SHP77 (cell line): ENCODE measurements around the gene ERBB2.

ENCODE experiments used
- DNase-seq, 2 experiments: peaks; one replicate each; lab custom pipeline; 2025; lab: John Stamatoyannopoulos, UW

Gene ERBB2

GRCh38 chr17:39699818-39700147, at the start of gene ERBB2:
Gene ERBB2 (plus strand): TSS chr17:39700064. CDS start chr17:39700239, 175 bp downstream.
- no peak for DNase-seq

- peak in 1 of 2 experiments; percentile 36 for DNase-seq
Observed at GRCh38 chr17:39650121-39650579, 49.7 kb upstream of the ERBB2 start.

- DNase-seq = no peak
Observed at GRCh38 chr17:39651923-39652586, 47.8 kb upstream of the ERBB2 start.

- DNase-seq = no peak
Observed at GRCh38 chr17:39652587-39653315, 47.1 kb upstream of the ERBB2 start.

- DNase-seq = no peak
Observed at GRCh38 chr17:39653316-39653661, 46.6 kb upstream of the ERBB2 start.

- peak in 1 of 2 experiments; percentile 30 for DNase-seq
Observed at GRCh38 chr17:39653662-39654331, 46.1 kb upstream of the ERBB2 start.

GRCh38 chr17:39655105-39655504, 44.8 kb upstream of the ERBB2 start:
- no peak for DNase-seq

GRCh38 chr17:39658346-39658745, 41.5 kb upstream of the ERBB2 start:
- DNase-seq = no peak

GRCh38 chr17:39658760-39659159, 41.1 kb upstream of the ERBB2 start:
- no peak for DNase-seq

- no peak for DNase-seq
Observed at GRCh38 chr17:39659279-39660010, 40.4 kb upstream of the ERBB2 start.

GRCh38 chr17:39660011-39660360, 39.9 kb upstream of the ERBB2 start:
- DNase-seq = no peak

GRCh38 chr17:39660397-39661385, 39.2 kb upstream of the ERBB2 start:
- no peak for DNase-seq

GRCh38 chr17:39661744-39662541, 37.9 kb upstream of the ERBB2 start:
- DNase-seq = no peak

GRCh38 chr17:39662551-39663339, 37.1 kb upstream of the ERBB2 start:
- DNase-seq = no peak

- no peak for DNase-seq
Observed at GRCh38 chr17:39663340-39663687, 36.5 kb upstream of the ERBB2 start.

GRCh38 chr17:39663688-39664580, 35.9 kb upstream of the ERBB2 start:
- no peak for DNase-seq

- DNase-seq = no peak
Observed at GRCh38 chr17:39664581-39665561, 35.0 kb upstream of the ERBB2 start, which contains the start of gene TCAP. Gene TCAP (plus strand): TSS chr17:39665349. CDS start chr17:39665360, 11 bp downstream.
